HL-60 (cell line): ENCODE data around the gene TPCN1.

Experiments
- CTCF ChIP-seq: IDR thresholded peaks from one replicate; pipeline ENCODE4 v1.5.1; 2011; ENCODE audit warnings: low read length, control low read depth, inconsistent platforms; ENCODE audit not compliant: insufficient read depth
- POLR2AphosphoS5 ChIP-seq: IDR thresholded peaks from 2 replicates; pipeline ENCODE4 v1.6.1; 2012; ENCODE audit warnings: low read depth
- SPI1 ChIP-seq: IDR thresholded peaks from 2 replicates; pipeline ENCODE4 v1.6.1; 2012; ENCODE audit warnings: low read depth, mild to moderate bottlenecking, borderline replicate concordance

DNA sequence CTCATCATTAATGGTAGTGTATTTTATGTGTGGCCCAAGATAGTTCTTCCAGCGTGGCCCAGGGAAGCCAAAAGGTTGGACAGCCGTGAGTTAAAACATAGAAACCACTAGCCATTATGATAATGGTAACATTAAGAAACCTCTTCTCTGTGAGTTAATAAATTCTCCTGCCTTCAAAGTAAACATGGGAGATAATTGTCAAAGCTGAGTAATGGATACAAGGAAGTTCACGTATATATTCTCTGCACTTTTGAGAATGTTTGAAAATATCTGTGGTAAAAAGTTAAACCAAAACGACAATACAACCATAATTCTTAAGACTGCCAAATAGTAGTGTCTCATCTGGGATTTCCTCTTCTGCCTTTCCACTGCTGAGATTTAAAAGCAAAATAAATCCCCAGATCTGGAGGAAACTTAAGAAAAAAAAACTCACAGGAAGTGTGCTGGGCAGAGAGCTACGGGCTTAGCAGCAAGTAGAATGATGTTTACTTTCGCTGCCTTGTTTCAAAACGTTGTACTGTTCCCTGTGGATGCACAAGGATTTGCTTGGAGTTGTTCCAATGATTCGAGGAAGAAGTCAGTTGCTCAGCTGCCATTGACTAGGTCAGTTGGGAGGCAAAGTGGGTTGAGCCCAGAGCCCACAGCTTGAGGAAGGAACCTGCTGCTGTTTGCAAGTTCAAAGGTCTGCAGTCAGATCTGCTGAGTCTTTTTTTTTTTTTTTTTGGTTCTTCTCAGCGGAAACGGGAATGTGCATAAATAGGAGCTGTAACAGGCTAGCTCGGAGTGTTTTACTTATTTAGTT, 1.7 kb downstream of the TPCN1 start:
- TF ChIP-seq CTCF (no peak), POLR2AphosphoS5 (no peak), SPI1 (no peak)
